PC-9 (cell line): ENCODE results near the gene ZBTB7C.

Experiments
- EZH2 ChIP-seq: fragments of 200-600 bp; sonication (generic); IDR thresholded peaks from 2 replicates; pipeline ENCODE4 v1.8.0; 2017; ENCODE audit warnings: antibody characterized with exemption, low read depth
- TF ChIP-seq, protein P1 (sequence below): fragments of 200-600 bp; sonication (generic); conservative IDR thresholded peaks from 2 replicates; pipeline ENCODE4 v1.6.1; 2017; ENCODE audit warnings: mixed run types, antibody characterized with exemption, mild to moderate bottlenecking, moderate library complexity

DNA sequence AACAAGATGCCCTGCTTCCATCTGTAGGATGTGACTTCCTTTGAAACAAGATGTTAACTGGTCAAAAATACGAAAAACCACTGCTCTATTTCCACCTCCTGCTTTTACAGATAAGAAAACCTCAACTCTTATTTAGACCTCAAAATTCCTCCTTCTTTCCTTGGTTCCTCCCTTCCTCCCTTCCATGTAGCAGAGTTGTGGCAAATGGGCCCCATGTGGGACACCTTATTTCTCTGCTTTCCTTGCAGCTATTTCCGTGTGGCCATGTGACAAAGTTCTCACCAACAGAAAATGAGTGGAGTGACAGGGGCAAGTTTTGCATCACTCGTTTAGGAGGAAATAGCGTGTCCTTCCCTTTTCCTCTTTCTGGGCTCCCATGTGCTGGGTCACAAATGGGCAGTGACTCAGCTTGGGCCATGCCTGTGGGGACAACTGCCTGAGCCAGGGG is 409.4 kb downstream of the ZBTB7C start:
- TF ChIP-seq, protein P1, sequence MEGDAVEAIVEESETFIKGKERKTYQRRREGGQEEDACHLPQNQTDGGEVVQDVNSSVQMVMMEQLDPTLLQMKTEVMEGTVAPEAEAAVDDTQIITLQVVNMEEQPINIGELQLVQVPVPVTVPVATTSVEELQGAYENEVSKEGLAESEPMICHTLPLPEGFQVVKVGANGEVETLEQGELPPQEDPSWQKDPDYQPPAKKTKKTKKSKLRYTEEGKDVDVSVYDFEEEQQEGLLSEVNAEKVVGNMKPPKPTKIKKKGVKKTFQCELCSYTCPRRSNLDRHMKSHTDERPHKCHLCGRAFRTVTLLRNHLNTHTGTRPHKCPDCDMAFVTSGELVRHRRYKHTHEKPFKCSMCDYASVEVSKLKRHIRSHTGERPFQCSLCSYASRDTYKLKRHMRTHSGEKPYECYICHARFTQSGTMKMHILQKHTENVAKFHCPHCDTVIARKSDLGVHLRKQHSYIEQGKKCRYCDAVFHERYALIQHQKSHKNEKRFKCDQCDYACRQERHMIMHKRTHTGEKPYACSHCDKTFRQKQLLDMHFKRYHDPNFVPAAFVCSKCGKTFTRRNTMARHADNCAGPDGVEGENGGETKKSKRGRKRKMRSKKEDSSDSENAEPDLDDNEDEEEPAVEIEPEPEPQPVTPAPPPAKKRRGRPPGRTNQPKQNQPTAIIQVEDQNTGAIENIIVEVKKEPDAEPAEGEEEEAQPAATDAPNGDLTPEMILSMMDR = no peak
- no peak for TF ChIP-seq EZH2
